ENCODE measurements around the gene OSBPL1A. TPM values are rescaled to one million over a fixed set of nuclear protein-coding genes. Genes with fewer than 3 reads are reported as not detected.

Gene OSBPL1A
- total RNA-seq, 4 donors from 2014 or later, result 10.0 to 30.9 (median 15.1) TPM

DNA sequence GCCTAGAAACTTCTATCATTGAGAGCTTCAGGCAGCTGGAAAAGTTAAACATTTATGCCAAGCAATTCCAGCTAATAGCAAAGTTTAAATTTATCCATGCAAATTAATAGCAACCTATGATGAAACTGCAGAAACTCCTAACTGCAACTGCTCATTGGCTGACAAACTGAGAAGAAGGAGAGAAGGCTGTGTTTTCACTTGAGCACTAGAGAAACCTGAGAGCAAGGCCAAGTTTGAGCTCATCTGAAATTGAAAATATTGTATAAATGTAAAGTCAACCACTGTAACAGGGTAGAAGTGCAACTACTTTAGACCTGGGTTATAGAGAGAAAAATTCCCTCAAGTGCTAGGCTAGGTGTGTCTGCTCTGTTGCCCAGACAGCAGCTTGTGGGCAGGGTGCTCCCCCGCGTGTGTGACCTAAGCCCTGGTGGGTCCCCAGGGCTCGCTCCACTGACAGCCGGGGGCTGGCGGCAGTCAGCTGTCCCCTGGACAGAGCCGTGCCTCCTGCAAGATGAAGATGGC, 208.6 kb downstream of the OSBPL1A start:
- Histone ChIP-seq H3K27me3 (no peaks in the 10 kb centered on the region), H3K9me3 (no peaks in the 10 kb centered on the region), H3K27ac (no peak overlapping the region), H3K4me1 (no peaks in the 10 kb centered on the region), H3K36me3 (peaks cover 0 to 6% (median 0%) of the 10 kb centered on the region in 3 donors), H3K4me3 (no peak overlapping the region)
- DNase-seq, result no peak
- intact Hi-C loops (cut with DNase I), result loop anchor here (10.0 kb wide), 1 partner anchor 106 kb away; no protein-coding TSS in a partner anchor
- WGBS, 2 donors, result 69 to 80% methylated on average over 6 of the region's 6 CpGs
- no peak for TF ChIP-seq POLR2A (IDR thresholded peaks at IDR 0.05)
- TF ChIP-seq, protein P1, sequence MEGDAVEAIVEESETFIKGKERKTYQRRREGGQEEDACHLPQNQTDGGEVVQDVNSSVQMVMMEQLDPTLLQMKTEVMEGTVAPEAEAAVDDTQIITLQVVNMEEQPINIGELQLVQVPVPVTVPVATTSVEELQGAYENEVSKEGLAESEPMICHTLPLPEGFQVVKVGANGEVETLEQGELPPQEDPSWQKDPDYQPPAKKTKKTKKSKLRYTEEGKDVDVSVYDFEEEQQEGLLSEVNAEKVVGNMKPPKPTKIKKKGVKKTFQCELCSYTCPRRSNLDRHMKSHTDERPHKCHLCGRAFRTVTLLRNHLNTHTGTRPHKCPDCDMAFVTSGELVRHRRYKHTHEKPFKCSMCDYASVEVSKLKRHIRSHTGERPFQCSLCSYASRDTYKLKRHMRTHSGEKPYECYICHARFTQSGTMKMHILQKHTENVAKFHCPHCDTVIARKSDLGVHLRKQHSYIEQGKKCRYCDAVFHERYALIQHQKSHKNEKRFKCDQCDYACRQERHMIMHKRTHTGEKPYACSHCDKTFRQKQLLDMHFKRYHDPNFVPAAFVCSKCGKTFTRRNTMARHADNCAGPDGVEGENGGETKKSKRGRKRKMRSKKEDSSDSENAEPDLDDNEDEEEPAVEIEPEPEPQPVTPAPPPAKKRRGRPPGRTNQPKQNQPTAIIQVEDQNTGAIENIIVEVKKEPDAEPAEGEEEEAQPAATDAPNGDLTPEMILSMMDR (IDR thresholded peaks at IDR 0.05), result no peak

DNA sequence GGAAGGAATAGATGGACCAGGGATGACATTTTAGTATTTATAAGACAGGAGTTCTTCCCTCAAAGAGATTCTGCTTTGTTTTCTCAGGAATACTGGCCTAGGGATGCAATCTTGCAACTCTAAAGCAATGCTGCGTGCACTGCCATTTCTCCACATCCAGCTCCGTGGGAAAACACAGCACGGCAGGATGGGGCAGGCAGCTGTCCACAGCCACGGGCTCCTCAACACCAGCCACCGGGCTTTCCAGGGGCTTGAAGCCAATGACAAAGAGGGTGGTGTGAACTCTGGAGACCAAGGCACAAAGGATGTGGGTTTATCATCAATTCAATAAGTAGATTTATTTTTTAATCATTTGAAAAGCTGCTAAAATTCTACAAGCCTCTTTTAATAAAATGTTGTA, 209.5 kb downstream of the OSBPL1A start:
- Histone ChIP-seq H3K4me1 (no peaks in the 10 kb centered on the region), H3K27ac (no peak overlapping the region), H3K9me3 (no peaks in the 10 kb centered on the region), H3K4me3 (no peak overlapping the region), H3K27me3 (no peaks in the 10 kb centered on the region), H3K36me3 (peaks cover 0 to 6% (median 0%) of the 10 kb centered on the region in 3 donors)
- DNase-seq, result no peak
- WGBS, 2 donors, result 71 to 87% methylated on average over 5 of the region's 5 CpGs
- intact Hi-C loops (cut with DNase I), result loop anchor here (10.0 kb wide), 1 partner anchor 107 kb away; no protein-coding TSS in a partner anchor
- TF ChIP-seq, protein P1 (IDR thresholded peaks at IDR 0.05), result no peak
- no peak for TF ChIP-seq POLR2A (IDR thresholded peaks at IDR 0.05)

DNA sequence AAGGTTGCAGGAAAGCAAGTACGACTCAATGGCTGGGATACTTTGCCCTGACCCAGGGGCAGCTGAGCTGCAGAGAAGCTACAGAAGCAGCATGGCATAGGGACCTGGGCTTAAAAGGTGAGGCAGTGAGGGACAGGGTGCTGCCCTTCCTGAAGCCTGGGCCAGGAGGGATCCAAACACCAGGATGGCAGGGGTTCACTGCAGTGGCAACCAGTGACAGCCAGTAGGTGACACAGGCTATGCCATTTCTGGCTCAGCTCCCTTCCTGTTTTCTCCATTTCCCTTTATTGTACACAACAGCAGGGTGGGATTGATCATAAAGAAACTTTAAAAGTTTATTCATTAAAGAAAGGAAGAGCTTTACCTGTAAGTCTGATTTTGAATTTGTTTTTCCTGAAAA, 209.9 kb downstream of the OSBPL1A start:
- H3K4me1 ChIP-seq, result no peaks in the 10 kb centered on the region
- H3K27me3 ChIP-seq, result no peaks in the 10 kb centered on the region
- DNase-seq, result no peak
- H3K27ac ChIP-seq, result no peak overlapping the region
- 40 to 100% methylated on average over 1 of the region's 1 CpG for WGBS, 2 donors
- H3K9me3 ChIP-seq, result no peaks in the 10 kb centered on the region
- peaks cover 0 to 6% (median 0%) of the 10 kb centered on the region in 3 donors for H3K36me3 ChIP-seq
- intact Hi-C loops (cut with DNase I), result loop anchor here (10.0 kb wide), 1 partner anchor 107 kb away; no protein-coding TSS in a partner anchor
- H3K4me3 ChIP-seq, result no peak overlapping the region
- TF ChIP-seq POLR2A (IDR thresholded peaks at IDR 0.05), result no peak
- TF ChIP-seq, protein P1 (IDR thresholded peaks at IDR 0.05), result no peak

DNA sequence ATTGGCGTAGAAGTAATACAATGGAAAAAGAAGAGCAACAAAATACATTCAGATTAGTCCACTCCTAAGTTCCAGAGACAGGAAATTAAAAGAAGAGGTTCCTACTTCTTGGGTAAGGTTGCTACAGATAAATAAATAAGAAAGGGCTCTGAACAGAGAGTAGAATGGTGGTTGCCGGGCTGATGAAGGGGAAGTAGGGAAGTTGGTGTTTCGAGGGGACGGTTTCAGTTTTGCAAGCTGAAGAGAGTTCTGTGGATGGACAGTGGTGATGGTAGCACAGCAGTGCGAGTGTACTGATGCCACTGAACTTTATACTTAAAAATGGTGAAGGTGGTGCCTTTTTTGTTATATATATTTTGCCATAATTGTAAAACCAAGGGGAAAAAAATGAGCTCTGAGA, 210.6 kb downstream of the OSBPL1A start:
- Histone ChIP-seq H3K27ac (no peak overlapping the region), H3K4me3 (no peak overlapping the region), H3K27me3 (no peaks in the 10 kb centered on the region), H3K36me3 (peaks cover 0 to 6% (median 0%) of the 10 kb centered on the region in 3 donors), H3K4me1 (no peaks in the 10 kb centered on the region), H3K9me3 (no peaks in the 10 kb centered on the region)
- no peak for TF ChIP-seq POLR2A (IDR thresholded peaks at IDR 0.05)
- TF ChIP-seq, protein P1 (IDR thresholded peaks at IDR 0.05), result no peak
- WGBS, 2 donors, result 83 to 85% methylated on average over 5 of the region's 5 CpGs
- no peak for DNase-seq
- intact Hi-C loops (cut with DNase I), result loop anchor here (10.0 kb wide), 1 partner anchor 108 kb away; no protein-coding TSS in a partner anchor

DNA sequence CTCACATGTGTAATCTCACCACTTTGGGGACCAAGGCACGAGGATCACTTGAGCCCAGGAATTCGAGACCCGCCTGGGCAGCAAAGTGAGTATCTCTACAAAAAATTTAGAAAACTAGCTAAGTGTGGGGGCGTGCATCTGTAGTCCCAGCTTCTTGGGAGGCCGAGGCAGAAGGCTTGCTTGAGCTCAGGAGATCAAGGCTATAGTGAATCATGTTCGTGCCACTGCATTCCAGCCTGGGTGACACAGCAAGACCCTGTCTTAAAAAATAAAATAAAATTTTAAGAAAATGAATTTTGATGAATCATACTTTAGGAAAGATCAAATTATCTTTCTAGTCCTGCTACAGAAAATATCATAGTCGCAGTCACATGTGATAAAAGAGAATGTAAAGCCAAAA, 211.8 kb downstream of the OSBPL1A start:
- H3K4me1 ChIP-seq, result no peaks in the 10 kb centered on the region
- intact Hi-C loops (cut with DNase I), result loop anchor here (10.0 kb wide), 1 partner anchor 109 kb away; no protein-coding TSS in a partner anchor
- TF ChIP-seq, protein P1 (IDR thresholded peaks at IDR 0.05), result no peak
- TF ChIP-seq POLR2A (IDR thresholded peaks at IDR 0.05), result no peak
- 94% methylated on average over 7 of the region's 7 CpGs for WGBS, 2 donors
- H3K9me3 ChIP-seq, result no peaks in the 10 kb centered on the region
- no peak for DNase-seq
- H3K27ac ChIP-seq, result no peak overlapping the region
- H3K4me3 ChIP-seq, result no peak overlapping the region
- H3K36me3 ChIP-seq, result peaks cover 0 to 9% (median 0%) of the 10 kb centered on the region in 3 donors
- no peaks in the 10 kb centered on the region for H3K27me3 ChIP-seq

Measured in esophagus squamous epithelium (tissue), 5 donors.